Measurements from ENCODE around the gene ZNF418.
"Not testable (repeated sequence)": the region's sequence is repeated elsewhere in the genome, so short reads cannot be mapped to it uniquely, and the experiment has no call there.

DNA sequence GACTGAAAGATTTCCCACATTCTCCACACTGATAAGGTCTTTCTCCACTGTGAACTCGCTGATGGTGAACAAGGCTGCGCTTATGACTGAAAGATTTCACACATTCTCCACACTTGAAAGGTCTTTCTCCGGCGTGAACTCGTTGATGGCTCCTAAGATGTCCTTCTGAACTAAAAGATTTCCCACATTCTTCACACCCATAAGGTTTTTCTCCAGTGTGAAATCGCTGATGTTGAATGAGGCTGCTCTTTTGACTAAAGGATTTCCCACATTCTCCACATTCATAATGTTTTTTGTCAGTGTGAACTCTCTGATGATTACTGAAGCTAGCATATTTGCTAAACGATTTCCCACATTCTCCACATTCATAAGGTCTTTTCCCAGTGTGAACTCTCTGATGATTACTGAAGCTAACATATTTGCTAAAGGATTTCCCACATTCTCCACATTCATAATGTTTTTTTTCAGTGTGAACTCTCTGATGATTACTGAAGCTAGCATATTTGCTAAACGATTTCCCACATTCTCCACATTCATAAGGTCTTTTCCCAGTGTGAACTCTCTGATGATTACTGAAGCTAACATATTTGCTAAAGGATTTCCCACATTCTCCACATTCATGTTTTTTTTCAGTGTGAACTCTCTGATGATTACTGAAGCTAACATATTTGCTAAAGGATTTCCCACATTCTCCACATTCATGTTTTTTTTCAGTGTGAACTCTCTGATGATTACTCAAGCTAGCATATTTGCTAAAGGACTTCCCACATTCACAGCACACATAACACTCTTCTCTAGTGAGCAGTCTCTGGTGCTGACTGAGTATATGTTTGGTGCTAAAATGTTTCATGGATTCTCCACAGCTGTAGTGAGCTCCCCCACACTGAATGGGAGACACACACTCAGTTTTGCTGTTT is 61.1 kb downstream of the ZNF418 start:
- TF ChIP-seq, protein P1, sequence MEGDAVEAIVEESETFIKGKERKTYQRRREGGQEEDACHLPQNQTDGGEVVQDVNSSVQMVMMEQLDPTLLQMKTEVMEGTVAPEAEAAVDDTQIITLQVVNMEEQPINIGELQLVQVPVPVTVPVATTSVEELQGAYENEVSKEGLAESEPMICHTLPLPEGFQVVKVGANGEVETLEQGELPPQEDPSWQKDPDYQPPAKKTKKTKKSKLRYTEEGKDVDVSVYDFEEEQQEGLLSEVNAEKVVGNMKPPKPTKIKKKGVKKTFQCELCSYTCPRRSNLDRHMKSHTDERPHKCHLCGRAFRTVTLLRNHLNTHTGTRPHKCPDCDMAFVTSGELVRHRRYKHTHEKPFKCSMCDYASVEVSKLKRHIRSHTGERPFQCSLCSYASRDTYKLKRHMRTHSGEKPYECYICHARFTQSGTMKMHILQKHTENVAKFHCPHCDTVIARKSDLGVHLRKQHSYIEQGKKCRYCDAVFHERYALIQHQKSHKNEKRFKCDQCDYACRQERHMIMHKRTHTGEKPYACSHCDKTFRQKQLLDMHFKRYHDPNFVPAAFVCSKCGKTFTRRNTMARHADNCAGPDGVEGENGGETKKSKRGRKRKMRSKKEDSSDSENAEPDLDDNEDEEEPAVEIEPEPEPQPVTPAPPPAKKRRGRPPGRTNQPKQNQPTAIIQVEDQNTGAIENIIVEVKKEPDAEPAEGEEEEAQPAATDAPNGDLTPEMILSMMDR (IDR thresholded peaks at IDR 0.05; ENCODE audit: insufficient read depth, low read depth, low read length), result not testable (repeated sequence)
- not testable (repeated sequence) for TF ChIP-seq EZH2 (IDR thresholded peaks at IDR 0.05; ENCODE audit: insufficient read depth, low read length)
